Trophoblast cell (in vitro differentiated cells and primary cell): ENCODE data around the gene UBE2I.

Source experiments
- DNase-seq, 2 donors: peaks; one replicate each; pipeline ENCODE4 v3.0.0-alpha.2; 2016
- H2AFZ ChIP-seq: 2 replicates; pipeline ENCODE4 v1.6.1; 2013; ENCODE audit warnings: low read length, moderate library complexity, mild to moderate bottlenecking; ENCODE audit not compliant: insufficient read depth, poor library complexity
- H2AK5ac ChIP-seq: 2 replicates; pipeline ENCODE4 v1.6.1; 2013; ENCODE audit warnings: mild to moderate bottlenecking, low read length
- H2BK120ac ChIP-seq: 2 replicates; pipeline ENCODE4 v1.6.1; 2013; ENCODE audit warnings: low read length, mild to moderate bottlenecking, moderate library complexity; ENCODE audit not compliant: insufficient read depth, poor library complexity
- H2BK12ac ChIP-seq: 2 replicates; pipeline ENCODE4 v1.6.1; 2013; ENCODE audit warnings: mild to moderate bottlenecking, low read length, moderate library complexity
- H2BK5ac ChIP-seq: 2 replicates; pipeline ENCODE4 v1.6.1; 2013; ENCODE audit warnings: low read length, low read depth, moderate library complexity, mild to moderate bottlenecking; ENCODE audit not compliant: poor library complexity
- H3K14ac ChIP-seq: 2 replicates; pipeline ENCODE4 v1.6.1; 2013; ENCODE audit warnings: mild to moderate bottlenecking, low read length
- H3K18ac ChIP-seq: 2 replicates; pipeline ENCODE4 v1.6.1; 2013; ENCODE audit warnings: mild to moderate bottlenecking, low read length
- H3K23ac ChIP-seq: 2 replicates; pipeline ENCODE4 v1.6.1; 2013; ENCODE audit warnings: low read length
- H3K27ac ChIP-seq: 2 replicates; pipeline ENCODE4 v1.5.1; 2013; ENCODE audit warnings: low read depth, mild to moderate bottlenecking, inconsistent platforms, low read length, moderate library complexity
- H3K27me3 ChIP-seq: 2 replicates; pipeline ENCODE4 v1.6.1; 2013; ENCODE audit warnings: inconsistent platforms, mild to moderate bottlenecking, low read length, moderate library complexity; ENCODE audit not compliant: insufficient read depth
- H3K36me3 ChIP-seq, 2 experiments: 1 replicate in 1 of 2; 2 replicates in 1 of 2; pipeline ENCODE4 v1.6.1; 2013; ENCODE audit warnings: low read length in 2 of 2, mild to moderate bottlenecking in 2 of 2, moderate library complexity in 1 of 2; ENCODE audit not compliant: insufficient read depth in 2 of 2, control insufficient read depth in 1 of 2
- H3K4ac ChIP-seq: 2 replicates; pipeline ENCODE4 v1.6.1; 2013; ENCODE audit warnings: low read depth, mild to moderate bottlenecking, low read length, moderate library complexity
- H3K4me1 ChIP-seq, 2 experiments: 1 replicate in 1 of 2; 2 replicates in 1 of 2; pipeline ENCODE4 v1.6.1; 2013; ENCODE audit warnings: low read length in 2 of 2, mild to moderate bottlenecking in 2 of 2, moderate library complexity in 1 of 2; ENCODE audit not compliant: insufficient read depth in 2 of 2, control insufficient read depth in 1 of 2
- H3K4me2 ChIP-seq: 2 replicates; pipeline ENCODE4 v1.6.1; 2013; ENCODE audit warnings: inconsistent platforms, mild to moderate bottlenecking, low read length, moderate library complexity
- H3K4me3 ChIP-seq: 2 replicates; pipeline ENCODE4 v1.5.1; 2013; ENCODE audit warnings: mild to moderate bottlenecking, low read depth, low read length, inconsistent platforms
- H3K79me1 ChIP-seq: one replicate; pipeline ENCODE4 v1.6.1; 2013; ENCODE audit warnings: low read length
- H3K79me2 ChIP-seq: 2 replicates; pipeline ENCODE4 v1.6.1; 2013; ENCODE audit warnings: low read length, mild to moderate bottlenecking; ENCODE audit not compliant: control insufficient read depth, insufficient read depth, poor library complexity
- H3K9ac ChIP-seq: 2 replicates; pipeline ENCODE4 v1.6.1; 2013; ENCODE audit warnings: mild to moderate bottlenecking, low read length
- H3K9me3 ChIP-seq: 2 replicates; pipeline ENCODE4 v1.6.1; 2013; ENCODE audit warnings: low read depth, mild to moderate bottlenecking, control low read depth, inconsistent platforms, low read length; ENCODE audit not compliant: insufficient read depth
- H4K12ac ChIP-seq: 2 replicates; pipeline ENCODE4 v1.6.1; 2013; ENCODE audit warnings: low read depth, mild to moderate bottlenecking, low read length, moderate library complexity
- H4K8ac ChIP-seq: 2 replicates; pipeline ENCODE4 v1.6.1; 2013; ENCODE audit warnings: low read depth, mild to moderate bottlenecking, low read length, moderate library complexity
- H4K91ac ChIP-seq: one replicate; pipeline ENCODE4 v1.6.1; 2013; ENCODE audit warnings: low read depth, mild to moderate bottlenecking, low read length, moderate library complexity
- WGBS: extraction: QIAGEN DNeasy Blood & Tissue Kit; methylation state at CpG from one replicate; pipeline ENCODE4 v1.1.7; 2013; ENCODE audit warnings: missing lambda C conversion rate; ENCODE audit not compliant: insufficient read length, insufficient coverage; ENCODE audit errors: extremely low coverage; 5-methylcytosine and 5-hydroxymethylcytosine counted together

The UBE2I gene

DNA sequence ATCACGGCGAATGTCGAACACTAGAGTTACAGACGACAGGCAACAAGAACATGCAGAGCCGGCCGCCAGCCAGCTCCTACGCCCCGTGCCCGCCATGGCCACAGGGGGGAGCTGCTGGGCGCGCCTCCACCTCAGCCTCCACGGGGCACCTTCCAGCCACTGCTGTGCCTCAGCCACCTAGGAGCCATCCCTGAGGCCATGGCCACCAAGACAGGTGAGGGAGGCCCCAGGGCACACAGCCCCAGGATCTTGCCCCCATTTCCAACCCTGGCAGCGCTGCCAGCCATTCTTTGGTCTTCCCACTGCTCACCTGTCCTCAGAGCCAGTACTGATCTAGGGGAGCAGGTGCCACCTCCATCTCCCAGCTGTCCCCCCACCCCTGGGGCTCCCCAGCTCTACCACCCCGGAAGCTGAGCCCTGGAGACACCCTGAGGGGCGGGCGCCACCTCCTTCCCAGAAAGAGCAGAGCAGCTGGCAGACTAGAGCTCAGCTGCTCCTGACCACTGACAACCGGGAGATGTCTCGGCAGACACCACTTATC lies 54.1 kb downstream of the UBE2I start:
- Histone ChIP-seq H2BK5ac (no peak overlapping the region), H4K91ac (no peak overlapping the region), H4K8ac (no peak overlapping the region), H3K14ac (no peak overlapping the region), H3K18ac (no peak overlapping the region), H4K12ac (no peak overlapping the region), H3K27ac (no peak overlapping the region), H3K4ac (no peak overlapping the region), H3K79me1 (no peaks in the 10 kb centered on the region), H3K9ac (no peak overlapping the region), H3K4me1 (no peaks in the 10 kb centered on the region), H3K23ac (no peak overlapping the region), H3K9me3 (no peaks in the 10 kb centered on the region), H3K27me3 (no peaks in the 10 kb centered on the region), H2AK5ac (no peak overlapping the region), H3K4me2 (no peak overlapping the region), H2AFZ (no peak overlapping the region), H3K79me2 (no peaks in the 10 kb centered on the region), H2BK120ac (no peak overlapping the region), H3K36me3 (peaks cover 56 to 62% of the 10 kb centered on the region in 2 experiments), H3K4me3 (no peak overlapping the region), H2BK12ac (no peak overlapping the region)
- WGBS, result no CpG with 5 or more reads among the region's 18 CpGs
- DNase-seq, result peak; percentile 70 to 79

DNA sequence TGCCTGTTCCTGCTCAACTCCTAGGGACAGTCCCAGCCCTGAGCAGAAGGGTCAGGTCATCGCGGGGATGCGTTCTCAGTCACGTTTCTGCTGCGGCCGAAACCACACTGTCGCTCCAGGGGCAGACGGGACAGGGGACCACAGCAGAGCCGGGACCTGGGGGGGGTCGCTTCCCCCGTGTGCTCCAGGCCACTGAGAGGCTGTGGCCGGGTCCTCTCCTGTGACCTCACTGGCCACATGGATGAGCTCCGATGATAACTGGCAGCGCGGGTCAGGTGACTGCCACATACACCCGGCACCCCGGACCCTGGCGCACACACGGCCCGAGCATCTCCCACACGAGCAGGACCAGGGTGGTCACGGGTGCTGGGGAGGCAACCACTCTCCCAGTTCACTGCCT lies 55.1 kb downstream of the UBE2I start:
- H3K4me2 ChIP-seq, result no peak overlapping the region
- H3K27me3 ChIP-seq, result no peaks in the 10 kb centered on the region
- H2AK5ac ChIP-seq, result no peak overlapping the region
- no peak overlapping the region for H2BK5ac ChIP-seq
- H3K4me1 ChIP-seq, result no peaks in the 10 kb centered on the region
- H3K9me3 ChIP-seq, result no peaks in the 10 kb centered on the region
- no CpG with 5 or more reads among the region's 22 CpGs for WGBS
- no peaks in the 10 kb centered on the region for H3K79me2 ChIP-seq
- H2AFZ ChIP-seq, result no peak overlapping the region
- no peak overlapping the region for H4K12ac ChIP-seq
- H3K23ac ChIP-seq, result no peak overlapping the region
- H3K18ac ChIP-seq, result no peak overlapping the region
- no peak overlapping the region for H4K91ac ChIP-seq
- no peaks in the 10 kb centered on the region for H3K79me1 ChIP-seq
- no peak overlapping the region for H4K8ac ChIP-seq
- no peak overlapping the region for H3K4me3 ChIP-seq
- no peak overlapping the region for H3K4ac ChIP-seq
- H3K14ac ChIP-seq, result no peak overlapping the region
- H3K36me3 ChIP-seq, result peaks cover 56 to 62% of the 10 kb centered on the region in 2 experiments
- no peak for DNase-seq
- H3K27ac ChIP-seq, result no peak overlapping the region
- H3K9ac ChIP-seq, result no peak overlapping the region
- H2BK120ac ChIP-seq, result no peak overlapping the region
- H2BK12ac ChIP-seq, result no peak overlapping the region

DNA sequence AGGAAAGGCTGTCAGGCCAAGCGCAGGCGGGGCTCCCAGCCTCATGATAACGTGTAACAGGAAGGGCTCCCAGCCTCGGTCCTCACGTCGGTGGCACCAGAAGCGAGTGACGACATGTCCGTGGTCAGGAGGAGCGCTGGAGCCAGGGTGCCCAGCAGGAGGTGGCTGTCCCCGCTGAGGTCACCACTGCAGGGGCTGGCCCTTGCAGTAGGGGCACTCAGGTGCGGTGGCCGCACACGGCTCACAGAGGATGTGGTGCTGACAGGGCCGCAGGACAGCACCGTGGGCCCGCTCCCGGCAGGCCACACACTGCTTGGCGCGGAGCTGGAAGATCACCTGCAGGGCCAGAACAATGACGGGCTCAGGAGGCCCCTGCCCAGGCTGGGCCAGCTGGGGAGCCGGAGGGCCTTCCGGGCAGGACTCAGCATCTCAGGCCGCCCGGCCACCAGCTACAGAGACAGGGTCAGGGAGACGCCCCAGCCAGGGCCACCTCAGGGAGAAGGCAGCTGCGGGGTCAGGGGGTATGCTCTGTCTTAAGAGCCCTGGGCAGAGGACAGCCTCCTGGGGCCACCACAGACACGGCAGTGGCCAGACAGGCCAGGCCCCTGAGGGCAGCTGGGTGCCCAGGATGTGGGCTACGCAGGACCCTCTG lies 56.8 kb downstream of the UBE2I start:
- no peak overlapping the region for H3K27ac ChIP-seq
- no peak overlapping the region for H4K12ac ChIP-seq
- H3K14ac ChIP-seq, result no peak overlapping the region
- no peak overlapping the region for H3K9ac ChIP-seq
- no peaks in the 10 kb centered on the region for H3K79me1 ChIP-seq
- H4K8ac ChIP-seq, result no peak overlapping the region
- no peak overlapping the region for H2BK5ac ChIP-seq
- no peak overlapping the region for H2AFZ ChIP-seq
- H2BK120ac ChIP-seq, result no peak overlapping the region
- WGBS, result no CpG with 5 or more reads among the region's 29 CpGs
- H3K79me2 ChIP-seq, result no peaks in the 10 kb centered on the region
- no peak overlapping the region for H2AK5ac ChIP-seq
- no peaks in the 10 kb centered on the region for H3K9me3 ChIP-seq
- H4K91ac ChIP-seq, result no peak overlapping the region
- H3K18ac ChIP-seq, result no peak overlapping the region
- no peaks in the 10 kb centered on the region for H3K4me1 ChIP-seq
- no peak for DNase-seq
- no peak overlapping the region for H3K4me2 ChIP-seq
- no peaks in the 10 kb centered on the region for H3K27me3 ChIP-seq
- no peak overlapping the region for H2BK12ac ChIP-seq
- H3K4ac ChIP-seq, result no peak overlapping the region
- H3K23ac ChIP-seq, result peak overlapping the region; percentile 27
- H3K4me3 ChIP-seq, result no peak overlapping the region
- H3K36me3 ChIP-seq, result peaks cover 62 to 64% of the 10 kb centered on the region in 2 experiments

DNA sequence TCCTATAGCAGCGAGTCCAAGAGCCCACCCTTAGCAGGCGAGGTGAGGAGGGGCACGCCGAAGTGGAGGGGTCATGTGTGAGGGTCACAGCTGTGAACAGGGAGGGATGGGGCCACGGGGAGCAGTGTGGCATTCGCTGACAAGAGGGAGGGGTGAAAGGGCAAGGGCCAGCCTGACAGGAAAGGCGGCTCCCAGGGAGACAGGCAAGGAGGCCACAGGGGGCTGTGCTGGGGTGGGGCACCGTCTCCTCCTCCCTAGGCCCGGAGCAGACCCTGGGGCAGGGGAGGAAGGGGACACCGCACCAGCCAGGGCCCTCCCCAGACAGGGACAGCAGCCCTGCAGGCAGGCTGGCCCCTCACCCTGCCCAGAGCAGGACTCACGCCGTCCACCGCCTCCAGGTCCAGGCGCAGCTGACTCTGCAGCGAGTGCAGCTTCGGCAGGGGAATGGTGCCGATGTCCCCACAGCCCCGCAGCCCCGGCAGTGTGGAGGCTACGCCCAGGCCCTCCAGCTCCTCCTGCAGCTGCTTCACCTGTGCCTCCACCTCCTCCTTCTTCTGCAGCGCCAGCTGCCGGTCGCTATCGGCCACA lies 57.4 kb downstream of the UBE2I start:
- Histone ChIP-seq H4K91ac (no peak overlapping the region), H3K14ac (no peak overlapping the region), H4K12ac (no peak overlapping the region), H3K79me2 (no peaks in the 10 kb centered on the region), H3K4me2 (no peak overlapping the region), H3K9me3 (no peaks in the 10 kb centered on the region), H2BK120ac (no peak overlapping the region), H3K4me1 (no peaks in the 10 kb centered on the region), H2AFZ (no peak overlapping the region), H2BK5ac (no peak overlapping the region), H3K4ac (no peak overlapping the region), H3K27me3 (no peaks in the 10 kb centered on the region), H3K4me3 (no peak overlapping the region), H3K27ac (no peak overlapping the region), H3K79me1 (no peaks in the 10 kb centered on the region), H2BK12ac (no peak overlapping the region), H3K36me3 (peaks cover 60 to 64% of the 10 kb centered on the region in 2 experiments), H4K8ac (no peak overlapping the region), H3K9ac (no peak overlapping the region), H3K18ac (peak overlapping the region; percentile 16), H2AK5ac (no peak overlapping the region), H3K23ac (no peak overlapping the region)
- no peak for DNase-seq
- WGBS, result no CpG with 5 or more reads among the region's 24 CpGs
